Nephron progenitor cell (in vitro differentiated cells): ENCODE measurements around the gene ATM.
"Not testable (repeated sequence)": the region's sequence is repeated elsewhere in the genome, so short reads cannot be mapped to it uniquely, and the experiment has no call there.

Experiments used
- DNase-seq: peaks from one replicate; pipeline ENCODE4 v3.0.0; 2021
- H3K27ac Mint-ChIP-seq: 2 replicates; pipeline ENCODE4 v1.8.0; 2021; ENCODE audit warnings: mild to moderate bottlenecking, moderate library complexity, mixed read lengths
- H3K27me3 Mint-ChIP-seq: 2 replicates; pipeline ENCODE4 v1.8.0; 2021; ENCODE audit warnings: mild to moderate bottlenecking, low read depth, mixed read lengths; ENCODE audit not compliant: poor library complexity
- H3K36me3 Mint-ChIP-seq: 2 replicates; pipeline ENCODE4 v1.8.0; 2021; ENCODE audit warnings: low read depth, mixed read lengths
- H3K4me1 Mint-ChIP-seq: 2 replicates; pipeline ENCODE4 v1.8.0; 2021; ENCODE audit warnings: mixed read lengths
- H3K4me3 Mint-ChIP-seq: 2 replicates; pipeline ENCODE4 v1.8.0; 2021; ENCODE audit warnings: mild to moderate bottlenecking, moderate library complexity, mixed read lengths
- H3K9me3 Mint-ChIP-seq: 2 replicates; pipeline ENCODE4 v1.8.0; 2021; ENCODE audit warnings: mild to moderate bottlenecking, moderate library complexity, mixed read lengths
- CTCF ChIP-seq: fragments of 200-600 bp; sonication (generic); IDR thresholded peaks from 2 replicates; pipeline ENCODE4 v1.5.0; 2021; ENCODE audit warnings: antibody characterized with exemption

The ATM gene

DNA sequence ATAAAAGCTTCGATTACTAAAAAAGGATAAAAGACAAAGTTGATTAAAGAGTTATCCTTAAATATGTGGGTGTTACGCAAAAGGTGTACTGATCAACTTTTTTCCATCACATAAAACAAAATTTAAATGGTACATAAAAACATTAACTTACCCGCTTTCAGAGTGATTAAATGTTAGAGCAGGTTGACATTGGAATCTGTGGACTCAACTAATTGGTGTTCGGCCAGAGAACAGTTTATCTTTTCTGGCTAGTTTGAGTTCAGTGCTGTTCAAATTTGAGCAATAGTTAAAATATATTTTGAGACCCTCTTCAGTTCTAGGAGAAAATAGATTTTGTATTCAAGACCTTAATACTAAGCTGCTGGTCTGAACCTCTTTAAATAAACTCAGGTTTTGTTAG is 56.1 kb downstream of the ATM start:
- Mint-ChIP-seq H3K4me3 (no peak overlapping the region), H3K4me1 (peaks cover 21% of the 10 kb centered on the region), H3K36me3 (peaks cover 60% of the 10 kb centered on the region), H3K27me3 (no peaks in the 10 kb centered on the region), H3K27ac (peak overlapping the region; percentile 87), H3K9me3 (peaks cover 28% of the 10 kb centered on the region)
- TF ChIP-seq CTCF, result no peak
- DNase-seq, result no peak

GRCh38 chr11:108286370-108286769 is 63.5 kb downstream of the ATM start:
- TF ChIP-seq CTCF, result no peak
- Mint-ChIP-seq H3K36me3 (peaks cover 53% of the 10 kb centered on the region), H3K27ac (no peak overlapping the region), H3K4me3 (no peak overlapping the region), H3K27me3 (no peaks in the 10 kb centered on the region), H3K9me3 (no peaks in the 10 kb centered on the region), H3K4me1 (peaks cover 7% of the 10 kb centered on the region)
- DNase-seq, result no peak

DNA sequence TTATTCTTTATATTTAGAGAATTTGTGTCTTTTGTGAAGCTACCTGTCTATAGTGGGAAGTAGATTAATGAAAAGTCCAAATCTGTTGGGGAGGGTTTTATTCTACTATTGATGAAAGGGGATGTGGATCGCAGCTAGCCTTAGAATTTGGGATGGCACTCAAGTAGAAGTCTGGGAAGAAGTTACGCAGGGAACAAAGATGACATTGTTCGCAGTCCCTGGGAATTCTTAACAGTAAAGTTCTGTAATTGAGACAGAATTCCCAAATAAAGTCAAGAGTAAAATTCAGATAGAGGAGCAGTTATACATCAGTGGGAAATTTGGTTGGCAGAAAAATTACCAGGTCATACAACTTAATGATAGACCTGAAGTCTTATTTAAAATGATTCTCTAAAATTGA is 64.1 kb downstream of the ATM start:
- Mint-ChIP-seq H3K9me3 (no peaks in the 10 kb centered on the region), H3K27me3 (no peaks in the 10 kb centered on the region), H3K4me3 (no peak overlapping the region), H3K27ac (peak overlapping the region; percentile 73), H3K4me1 (peaks cover 7% of the 10 kb centered on the region), H3K36me3 (peaks cover 57% of the 10 kb centered on the region)
- DNase-seq, result no peak
- no peak for TF ChIP-seq CTCF

DNA sequence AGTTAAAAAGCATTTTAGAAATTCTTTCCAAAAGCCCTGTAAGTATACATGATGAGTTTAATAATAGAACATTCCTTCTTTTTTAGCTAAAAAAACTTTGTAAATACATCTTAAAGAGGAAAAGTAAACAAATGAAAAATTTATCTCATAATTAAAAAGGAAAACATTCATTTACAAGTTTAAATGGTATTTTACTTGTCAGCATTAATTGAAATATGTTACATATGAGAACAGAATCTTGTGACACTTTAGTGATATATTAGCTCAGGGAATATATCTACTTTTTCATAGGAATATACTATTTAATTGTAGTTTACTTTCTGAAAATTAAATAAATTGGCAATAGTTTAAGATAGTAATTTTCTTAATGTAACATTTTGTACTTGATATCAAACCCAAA is 66.2 kb downstream of the ATM start:
- not testable (repeated sequence) for H3K27me3 Mint-ChIP-seq, H3K9me3 Mint-ChIP-seq, H3K4me1 Mint-ChIP-seq, H3K4me3 Mint-ChIP-seq, H3K27ac Mint-ChIP-seq, DNase-seq
- peaks cover 58% of the 10 kb centered on the region for H3K36me3 Mint-ChIP-seq

- peak; percentile 48 for DNase-seq
- H3K9me3 Mint-ChIP-seq, result no peaks in the 10 kb centered on the region
- H3K4me1 Mint-ChIP-seq, result peaks cover 7% of the 10 kb centered on the region
- H3K27me3 Mint-ChIP-seq, result no peaks in the 10 kb centered on the region
- H3K36me3 Mint-ChIP-seq, result peaks cover 51% of the 10 kb centered on the region
- H3K27ac Mint-ChIP-seq, result peak overlapping the region; percentile 49
- H3K4me3 Mint-ChIP-seq, result no peak overlapping the region
- TF ChIP-seq CTCF, result no peak
Measured at GRCh38 chr11:108289699-108290098, 66.8 kb downstream of the ATM start.

DNA sequence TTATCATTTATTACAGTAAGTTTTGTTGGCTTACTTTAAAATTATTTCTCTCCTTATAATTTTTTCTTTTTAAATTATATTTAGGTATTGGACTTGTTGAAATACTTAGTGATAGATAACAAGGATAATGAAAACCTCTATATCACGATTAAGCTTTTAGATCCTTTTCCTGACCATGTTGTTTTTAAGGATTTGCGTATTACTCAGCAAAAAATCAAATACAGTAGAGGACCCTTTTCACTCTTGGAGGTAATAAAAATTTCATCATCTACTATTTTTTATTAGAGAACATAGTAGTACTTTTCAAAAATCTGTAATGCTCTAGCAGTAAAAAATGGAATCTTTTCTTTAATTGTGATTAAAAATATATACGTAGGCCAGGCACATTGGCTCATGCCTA is 70.4 kb downstream of the ATM start:
- Mint-ChIP-seq H3K9me3 (no peaks in the 10 kb centered on the region), H3K27me3 (no peaks in the 10 kb centered on the region), H3K4me1 (peaks cover 7% of the 10 kb centered on the region), H3K27ac (no peak overlapping the region), H3K4me3 (no peak overlapping the region), H3K36me3 (peaks cover 28% of the 10 kb centered on the region)
- TF ChIP-seq CTCF, result no peak
- DNase-seq, result no peak
